Liver (tissue), 3 donors: ENCODE measurements around the gene ABCA9.

Experiments used
- CTCF ChIP-seq: fragments of 150-350 bp; IDR thresholded peaks from 2 replicates; pipeline ENCODE4 v1.5.1; 2017; ENCODE audit warnings: improper control_type of control experiment, low read depth, low read length; ENCODE audit not compliant: missing input control
- FOXA2 ChIP-seq: IDR thresholded peaks from 2 replicates; pipeline ENCODE4 v1.6.1; 2016; ENCODE audit warnings: antibody characterized with exemption
- HNF4A ChIP-seq, 2 donors: conservative IDR thresholded peaks; 2 replicates each; pipeline ENCODE4 v1.6.1; 2016; ENCODE audit warnings: antibody characterized with exemption in 2 of 2, mild to moderate bottlenecking in 2 of 2
- YY1 ChIP-seq: IDR thresholded peaks from 2 replicates; pipeline ENCODE4 v1.6.1; 2016; ENCODE audit warnings: antibody characterized with exemption, mild to moderate bottlenecking
- donor health status: healthy.
- donor health status: healthy.

GRCh38 chr17:69096541-69096940 lies 35.8 kb upstream of the ABCA9 start:
- TF ChIP-seq CTCF (no peak), HNF4A (conservative IDR thresholded peaks at IDR 0.05) (no peak), YY1 (no peak), FOXA2 (no peak)
